GM18526 (cell line): Measurements from ENCODE around the gene GDF15.
A peak's percentile ranks its signal among the peaks of the same experiment; 100 is the strongest.

Experiments
- POLR2A ChIP-seq: IDR thresholded peaks from 3 replicates; pipeline ENCODE4 v1.6.1; 2011; ENCODE audit not compliant: insufficient read length; ENCODE audit errors: extremely low read depth

GDF15 gene

GRCh38 chr19:18385359-18385674 is 641 bp upstream of the GDF15 start:
- TF ChIP-seq POLR2A: no peak

GRCh38 chr19:18386543-18387271 is 749 bp downstream of the GDF15 start:
- TF ChIP-seq POLR2A: no peak

- TF ChIP-seq POLR2A: peak; percentile 49
These were observed 2.4 kb downstream of the GDF15 start for GRCh38 chr19:18388100-18388959.

GRCh38 chr19:18388960-18389725 is 3.2 kb downstream of the GDF15 start:
- TF ChIP-seq POLR2A: no peak

GRCh38 chr19:18389726-18390064 is 3.7 kb downstream of the GDF15 start:
- TF ChIP-seq POLR2A: no peak

- TF ChIP-seq POLR2A: no peak
These were observed 4.3 kb downstream of the GDF15 start for GRCh38 chr19:18390065-18390907.

GRCh38 chr19:18391509-18392075 is 5.6 kb downstream of the GDF15 start:
- TF ChIP-seq POLR2A: no peak

- TF ChIP-seq POLR2A: no peak
These were observed 6.5 kb downstream of the GDF15 start for GRCh38 chr19:18392417-18392816.

GRCh38 chr19:18392926-18393325 is 7.0 kb downstream of the GDF15 start:
- TF ChIP-seq POLR2A: no peak

- TF ChIP-seq POLR2A: no peak
These were observed 7.9 kb downstream of the GDF15 start for GRCh38 chr19:18393836-18394235.

- TF ChIP-seq POLR2A: no peak
These were observed 10.7 kb downstream of the GDF15 start for GRCh38 chr19:18396471-18397241.

- TF ChIP-seq POLR2A: no peak
These were observed 11.6 kb downstream of the GDF15 start, which contains the start of gene LRRC25 for GRCh38 chr19:18397242-18398202. LRRC25 (minus strand) TSS chr19:18397622; CDS start chr19:18396963, 659 bp downstream.

GRCh38 chr19:18399008-18399407 is 13.1 kb downstream of the GDF15 start:
- no peak for TF ChIP-seq POLR2A
